Measurements from ENCODE around the gene GPR3.

The GPR3 gene

GRCh38 chr1:27392096-27392777 lies at the start of gene GPR3:
Gene GPR3, plus strand, starts transcription at chr1:27392622. Its CDS starts 1,177 bp downstream, at chr1:27393799.
- Histone ChIP-seq H3K27ac (peak within 1 kb of the TSS in 10 of 11 experiments; percentile 22 to 76 (median 67); a peak in 18 of 22 replicates), H3K4me1 (peaks cover 19 to 43% (median 33%) of the 10 kb centered on the region in 10 experiments), H3K27me3 (no peaks in the 10 kb centered on the region), H3K4me2 (peak within 1 kb of the TSS; percentile 88 to 98 (median 92)), H3K36me3 (no peaks in the 10 kb centered on the region), H3K9me3 (replicated peaks in 1 of 11) (no peaks in the 10 kb centered on the region), H3K9ac (peak within 1 kb of the TSS; percentile 65 to 84 (median 75)), H3K4me3 (peak within 1 kb of the TSS; percentile 49 to 75 (median 66)), H4K20me1 (no peaks in the 10 kb centered on the region; a peak in 1 of 22 replicates)
- no peak for TF ChIP-seq Cebpa-rat (IDR thresholded peaks at IDR 0.05)

GRCh38 chr1:27342778-27343638 lies 49.4 kb upstream of the GPR3 start:
- Histone ChIP-seq H3K27me3 (no peaks in the 10 kb centered on the region), H3K36me3 (peaks cover 0 to 37% (median 24%) of the 10 kb centered on the region in 11 experiments; a peak in 18 of 22 replicates), H3K4me1 (peaks cover 61 to 95% (median 80%) of the 10 kb centered on the region in 10 experiments), H3K9ac (peak overlapping the region; percentile 69 to 96 (median 85); a peak in 21 of 22 replicates), H4K20me1 (peaks cover 0 to 11% (median 0%) of the 10 kb centered on the region in 11 experiments; a peak in 5 of 22 replicates), H3K27ac (peak overlapping the region; percentile 24 to 99 (median 91); a peak in 21 of 22 replicates), H3K4me2 (peak overlapping the region; percentile 93 to 100 (median 98)), H3K9me3 (replicated peaks in 1 of 11) (no peaks in the 10 kb centered on the region), H3K4me3 (peak overlapping the region; percentile 38 to 80 (median 74))
- TF ChIP-seq Cebpa-rat (IDR thresholded peaks at IDR 0.05) = peak in 4 of 11 experiments; percentile 49 to 70 (median 59); a peak in 5 of 22 replicates

- H3K9me3 ChIP-seq (replicated peaks in 1 of 11) = no peaks in the 10 kb centered on the region
- TF ChIP-seq Cebpa-rat (IDR thresholded peaks at IDR 0.05) = no peak
- H3K4me2 ChIP-seq = peak overlapping the region; percentile 93 to 100 (median 98)
- H3K9ac ChIP-seq = peak overlapping the region; percentile 69 to 96 (median 85); a peak in 21 of 22 replicates
- H3K27me3 ChIP-seq = no peaks in the 10 kb centered on the region
- peaks cover 0 to 11% (median 0%) of the 10 kb centered on the region in 11 experiments; a peak in 5 of 22 replicates for H4K20me1 ChIP-seq
- peaks cover 0 to 42% (median 25%) of the 10 kb centered on the region in 11 experiments; a peak in 18 of 22 replicates for H3K36me3 ChIP-seq
- peak overlapping the region; percentile 38 to 80 (median 74) for H3K4me3 ChIP-seq
- peaks cover 61 to 96% (median 79%) of the 10 kb centered on the region in 10 experiments for H3K4me1 ChIP-seq
- peak overlapping the region in 9 of 11 experiments; percentile 78 to 99 (median 92); a peak in 19 of 22 replicates for H3K27ac ChIP-seq
Observed at GRCh38 chr1:27343639-27344025, 48.8 kb upstream of the GPR3 start.

GRCh38 chr1:27345272-27345671 lies 47.1 kb upstream of the GPR3 start:
- H3K27ac ChIP-seq = peak overlapping the region in 7 of 11 experiments; percentile 30 to 97 (median 47); a peak in 13 of 22 replicates
- H3K4me1 ChIP-seq = peaks cover 47 to 87% (median 70%) of the 10 kb centered on the region in 10 experiments
- no peaks in the 10 kb centered on the region for H3K9me3 ChIP-seq (replicated peaks in 1 of 11)
- H3K9ac ChIP-seq = peak overlapping the region in 4 of 11 experiments; percentile 12 to 31 (median 24); a peak in 1 of 22 replicates
- no peak overlapping the region for H3K4me3 ChIP-seq
- H4K20me1 ChIP-seq = peaks cover 0 to 14% (median 0%) of the 10 kb centered on the region in 11 experiments; a peak in 5 of 22 replicates
- H3K4me2 ChIP-seq = peak overlapping the region; percentile 7 to 100 (median 94); a peak in 18 of 22 replicates
- TF ChIP-seq Cebpa-rat (IDR thresholded peaks at IDR 0.05) = no peak
- H3K27me3 ChIP-seq = no peaks in the 10 kb centered on the region
- peaks cover 0 to 53% (median 39%) of the 10 kb centered on the region in 11 experiments; a peak in 20 of 22 replicates for H3K36me3 ChIP-seq

- no peaks in the 10 kb centered on the region for H3K27me3 ChIP-seq
- no peak overlapping the region; a peak in 1 of 20 replicates for H3K4me3 ChIP-seq
- H3K9me3 ChIP-seq (replicated peaks in 1 of 11) = no peaks in the 10 kb centered on the region
- no peak for TF ChIP-seq Cebpa-rat (IDR thresholded peaks at IDR 0.05)
- H3K9ac ChIP-seq = no peak overlapping the region
- peaks cover 36 to 77% (median 59%) of the 10 kb centered on the region in 10 experiments for H3K4me1 ChIP-seq
- peak overlapping the region in 2 of 11 experiments; percentile 49 to 97; a peak in 1 of 22 replicates for H3K27ac ChIP-seq
- peaks cover 0 to 25% (median 0%) of the 10 kb centered on the region in 11 experiments; a peak in 5 of 22 replicates for H4K20me1 ChIP-seq
- peak overlapping the region in 1 of 11 experiments; percentile 70; a peak in 2 of 22 replicates for H3K4me2 ChIP-seq
- peaks cover 0 to 64% (median 49%) of the 10 kb centered on the region in 11 experiments; a peak in 20 of 22 replicates for H3K36me3 ChIP-seq
Observed at GRCh38 chr1:27346357-27346756, 46.1 kb upstream of the GPR3 start.

GRCh38 chr1:27346991-27347624 lies 45.3 kb upstream of the GPR3 start:
- H3K9ac ChIP-seq = peak overlapping the region in 1 of 11 experiments; percentile 41; a peak in 1 of 22 replicates
- no peak overlapping the region for H3K4me3 ChIP-seq
- no peaks in the 10 kb centered on the region for H3K27me3 ChIP-seq
- peaks cover 0 to 28% (median 0%) of the 10 kb centered on the region in 11 experiments; a peak in 5 of 22 replicates for H4K20me1 ChIP-seq
- H3K9me3 ChIP-seq (replicated peaks in 1 of 11) = no peaks in the 10 kb centered on the region
- TF ChIP-seq Cebpa-rat (IDR thresholded peaks at IDR 0.05) = no peak
- peaks cover 29 to 70% (median 51%) of the 10 kb centered on the region in 10 experiments for H3K4me1 ChIP-seq
- peaks cover 0 to 70% (median 50%) of the 10 kb centered on the region in 11 experiments; a peak in 20 of 22 replicates for H3K36me3 ChIP-seq
- H3K27ac ChIP-seq = peak overlapping the region in 2 of 11 experiments; percentile 9 to 19; a peak in 4 of 22 replicates
- H3K4me2 ChIP-seq = peak overlapping the region in 5 of 11 experiments; percentile 20 to 70 (median 48); a peak in 8 of 22 replicates

GRCh38 chr1:27348861-27349783 lies 43.3 kb upstream of the GPR3 start:
- no peak for TF ChIP-seq Cebpa-rat (IDR thresholded peaks at IDR 0.05)
- Histone ChIP-seq H3K9me3 (replicated peaks in 1 of 11) (no peaks in the 10 kb centered on the region), H3K27me3 (no peaks in the 10 kb centered on the region), H4K20me1 (peaks cover 0 to 36% (median 0%) of the 10 kb centered on the region in 11 experiments; a peak in 7 of 22 replicates), H3K36me3 (peaks cover 0 to 79% (median 52%) of the 10 kb centered on the region in 11 experiments; a peak in 21 of 22 replicates), H3K9ac (peak overlapping the region in 9 of 11 experiments; percentile 23 to 58 (median 43); a peak in 14 of 22 replicates), H3K27ac (peak overlapping the region in 6 of 11 experiments; percentile 9 to 50 (median 30); a peak in 9 of 22 replicates), H3K4me3 (no peak overlapping the region), H3K4me2 (peak overlapping the region in 10 of 11 experiments; percentile 10 to 76 (median 56); a peak in 20 of 22 replicates), H3K4me1 (peaks cover 9 to 50% (median 31%) of the 10 kb centered on the region in 10 experiments; a peak in 19 of 20 replicates)
